GM18498 (cell line): ENCODE measurements around the gene CAMK1D.
A peak's percentile ranks its signal among the peaks of the same experiment; 100 is the strongest.
"Not testable (repeated sequence)": the region's sequence is repeated elsewhere in the genome, so short reads cannot be mapped to it uniquely, and the experiment has no call there.

ENCODE experiments used
- ATAC-seq: cut with Tn5 transposase; IDR thresholded peaks from one replicate; pipeline ENCODE4 v1.9.1; 2021; ENCODE audit warnings: mild to moderate bottlenecking, moderate library complexity; ENCODE audit not compliant: unreplicated experiment

CAMK1D gene

DNA sequence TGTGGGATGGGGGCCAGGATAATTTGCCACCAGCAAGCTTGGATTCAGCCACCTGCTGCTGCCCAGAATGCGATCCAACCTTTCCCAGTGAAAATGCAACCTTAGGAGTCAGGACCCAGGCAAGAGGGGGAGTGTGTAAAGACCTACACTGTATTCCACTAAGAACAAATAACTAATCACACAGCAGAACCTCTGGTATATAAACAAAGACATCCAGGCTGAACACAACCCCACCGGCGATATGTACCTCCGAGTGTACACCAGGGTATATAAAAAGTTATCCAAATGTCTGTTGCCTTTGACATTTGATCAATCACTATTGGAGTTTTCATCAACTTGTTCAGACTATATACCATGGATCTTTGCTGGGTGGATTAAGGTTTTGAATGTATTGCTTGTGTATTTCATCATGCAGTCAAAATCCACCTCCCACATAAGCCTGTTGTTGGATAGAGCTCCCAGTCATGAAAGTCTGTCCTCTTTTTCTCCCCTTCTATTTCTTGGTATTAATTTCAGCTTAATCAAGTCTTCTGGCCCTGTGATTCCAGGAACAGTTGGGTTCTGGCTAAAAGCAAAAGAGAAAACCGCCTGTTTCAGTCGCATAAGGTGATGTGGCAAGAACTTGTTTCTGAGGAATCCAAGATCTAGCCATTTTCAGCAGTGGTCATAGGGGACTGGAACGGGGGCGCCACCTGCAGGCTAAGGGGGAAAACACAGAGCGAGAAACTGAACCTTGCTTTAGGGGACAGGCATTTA lies 361.4 kb downstream of the CAMK1D start:
- peak; percentile 62 for ATAC-seq

DNA sequence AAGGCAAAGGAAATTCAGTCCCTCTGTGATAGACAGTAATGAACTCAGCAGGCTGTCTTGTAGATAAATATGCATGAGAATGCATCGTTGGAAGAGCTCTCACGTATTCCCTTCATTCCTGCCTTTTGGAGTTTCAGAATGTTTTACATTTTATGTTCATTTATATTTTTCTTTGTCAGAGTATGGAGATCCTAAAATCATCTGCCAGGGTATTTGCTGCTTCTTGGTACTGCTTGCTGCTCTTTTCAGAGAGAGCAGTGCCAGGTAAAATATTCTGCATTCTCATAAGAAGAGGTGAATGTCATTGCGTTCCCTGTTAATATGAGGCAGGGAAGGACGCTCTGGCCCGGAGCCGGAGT lies 362.0 kb downstream of the CAMK1D start:
- no peak for ATAC-seq

DNA sequence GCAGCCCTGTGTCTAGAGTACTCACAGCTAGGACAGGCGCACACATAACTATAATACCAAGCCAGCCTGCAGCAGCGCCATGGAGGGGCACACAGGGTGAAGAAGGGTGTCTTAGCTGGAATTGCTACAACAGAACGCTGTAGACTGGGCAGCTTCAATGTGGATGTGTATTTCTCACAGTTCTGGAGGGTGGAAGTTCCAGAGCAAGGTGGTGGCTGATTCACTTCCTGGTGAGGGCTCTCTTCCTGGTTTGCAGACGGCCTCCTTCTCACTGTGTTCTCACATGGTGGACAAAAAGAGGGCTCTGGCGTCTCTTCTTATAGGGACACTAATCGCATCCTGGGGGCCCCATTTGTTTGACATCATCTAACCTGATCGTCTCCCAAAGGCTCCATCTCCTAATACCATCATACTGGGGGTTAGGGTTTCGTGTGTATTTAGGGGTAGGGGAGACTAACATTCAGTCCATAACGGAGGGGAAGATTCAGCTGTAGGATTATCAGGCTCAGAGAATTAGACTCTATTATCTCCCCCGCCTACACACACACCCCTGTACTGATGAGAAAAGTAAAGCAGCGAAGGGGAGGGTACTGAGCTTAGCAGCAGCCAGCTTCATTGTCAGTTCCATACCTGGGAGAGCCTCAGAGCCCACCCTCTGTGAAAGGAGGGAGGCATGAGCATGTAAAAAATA lies 363.1 kb downstream of the CAMK1D start:
- no peak for ATAC-seq

DNA sequence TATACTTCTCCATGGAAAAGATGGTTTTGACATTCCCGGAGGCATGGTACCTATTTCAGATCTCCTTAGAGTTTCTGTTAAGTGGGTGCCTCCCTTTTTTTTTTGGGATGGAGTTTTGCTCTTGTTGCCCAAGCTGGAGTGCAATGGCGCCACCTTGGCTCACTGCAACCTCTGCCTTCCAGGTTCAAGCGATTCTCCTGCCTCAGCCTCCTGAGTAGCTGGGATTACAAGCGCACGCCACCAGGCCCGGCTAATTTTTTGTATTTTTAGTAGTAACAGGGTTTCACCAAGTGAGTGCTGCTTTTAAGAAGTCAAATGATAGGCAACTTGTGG lies 363.6 kb downstream of the CAMK1D start:
- not testable (repeated sequence) for ATAC-seq

DNA sequence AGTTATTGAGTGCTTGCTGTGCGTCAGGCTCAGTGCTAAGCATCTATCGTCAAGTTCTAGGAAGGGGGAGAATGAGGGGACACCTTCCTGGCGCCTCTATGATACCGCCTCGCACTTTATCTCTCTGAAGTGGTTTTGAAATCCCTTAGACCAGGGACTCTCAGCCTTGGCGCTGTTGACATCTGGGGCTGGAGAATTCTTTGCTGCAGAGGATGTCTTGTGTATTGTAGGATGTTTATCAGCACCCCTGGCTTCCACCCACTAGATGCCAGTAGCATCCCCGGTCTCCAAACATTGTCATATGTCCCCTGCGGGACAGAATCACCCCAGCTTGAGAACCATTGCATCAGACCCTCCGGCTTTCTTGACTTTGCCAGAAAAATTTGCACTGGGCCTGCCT lies 366.7 kb downstream of the CAMK1D start:
- ATAC-seq: no peak

DNA sequence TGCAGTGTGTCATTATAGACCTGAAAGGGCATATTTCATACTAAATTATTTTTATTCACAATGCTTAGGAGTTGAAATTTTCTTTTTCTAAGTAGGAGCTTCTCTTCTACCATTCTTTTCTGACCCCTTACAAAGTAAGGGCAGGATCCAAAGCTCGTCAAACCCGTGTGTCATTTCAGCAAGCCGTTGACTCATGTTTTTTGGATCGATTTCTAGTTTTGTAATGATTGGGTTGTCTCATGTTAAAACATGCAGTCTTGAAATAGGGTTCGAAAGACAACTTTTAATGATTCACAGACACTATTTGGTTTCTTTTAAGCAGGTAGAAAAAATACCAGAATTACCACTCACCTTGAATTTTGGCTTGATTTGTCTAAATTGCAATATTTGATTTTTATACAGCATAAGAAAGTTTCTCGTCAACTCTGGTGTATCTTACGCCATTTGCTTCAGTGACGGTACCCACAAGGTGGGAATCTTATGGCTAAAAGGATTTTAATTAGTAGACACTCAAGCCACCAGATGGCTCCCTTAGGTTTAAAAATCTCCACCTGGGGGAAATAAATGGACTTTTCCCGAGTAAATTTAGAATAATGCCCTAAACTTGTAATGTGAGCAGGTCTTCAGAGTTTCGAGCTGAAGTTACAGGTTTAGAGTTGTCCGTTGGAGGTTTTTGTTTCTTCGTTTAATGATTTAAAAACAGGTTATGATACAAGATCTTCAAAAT lies 368.8 kb downstream of the CAMK1D start:
- no peak for ATAC-seq

DNA sequence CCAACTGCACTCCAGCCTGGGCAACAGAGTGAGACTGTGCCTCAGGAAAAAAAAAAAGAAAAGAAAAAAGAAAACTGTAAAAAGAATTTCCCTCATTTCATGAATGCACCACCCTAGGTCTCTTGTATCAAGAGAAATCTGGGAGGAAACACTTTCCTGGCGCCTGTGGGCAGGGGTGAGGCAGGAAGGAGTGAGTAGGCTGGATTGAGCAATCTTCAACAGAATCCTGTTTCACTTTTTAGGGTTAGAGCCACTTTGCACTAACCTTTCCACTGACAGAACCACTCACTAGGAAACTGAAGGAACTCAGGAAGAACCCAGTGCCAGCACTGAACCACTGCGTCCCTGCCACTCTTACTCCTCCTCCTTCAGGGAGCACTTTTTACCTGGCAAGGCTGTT lies 370.0 kb downstream of the CAMK1D start:
- no peak for ATAC-seq

DNA sequence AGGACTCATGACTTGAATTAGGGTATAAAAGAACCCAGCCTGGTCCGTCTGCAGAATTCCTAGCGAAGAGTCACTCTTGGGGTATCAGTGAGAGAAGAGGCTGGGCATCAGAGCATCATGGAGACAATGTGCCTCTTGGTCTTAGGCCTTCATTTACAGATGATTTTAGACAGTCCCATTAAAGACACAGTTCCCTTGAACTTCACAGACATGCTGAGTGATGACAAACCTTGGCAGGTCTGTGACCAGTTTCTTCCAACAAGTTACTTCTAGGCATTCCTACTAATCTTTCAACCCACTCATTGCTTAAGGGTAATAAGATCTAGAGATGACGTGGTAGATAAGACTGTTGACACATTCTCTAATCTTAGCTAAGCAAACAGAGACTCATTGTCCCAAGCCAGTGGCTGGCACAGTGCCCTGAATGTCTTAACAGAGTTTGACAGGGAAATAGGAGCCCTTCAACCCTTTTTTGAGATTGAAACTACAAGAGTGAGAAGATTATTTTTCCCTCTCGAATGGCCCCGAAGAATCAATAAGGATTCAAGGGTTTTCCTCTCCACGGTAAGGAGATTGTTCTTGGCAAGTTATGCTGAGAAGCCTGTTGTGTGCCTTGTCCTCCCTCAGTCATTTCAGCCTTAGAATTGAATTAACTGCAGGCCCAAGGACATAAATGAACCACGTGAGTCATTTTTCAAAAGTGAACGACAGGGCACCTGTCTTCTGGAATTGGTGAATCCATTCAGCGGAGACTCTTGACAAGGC lies 371.1 kb downstream of the CAMK1D start:
- ATAC-seq: no peak

DNA sequence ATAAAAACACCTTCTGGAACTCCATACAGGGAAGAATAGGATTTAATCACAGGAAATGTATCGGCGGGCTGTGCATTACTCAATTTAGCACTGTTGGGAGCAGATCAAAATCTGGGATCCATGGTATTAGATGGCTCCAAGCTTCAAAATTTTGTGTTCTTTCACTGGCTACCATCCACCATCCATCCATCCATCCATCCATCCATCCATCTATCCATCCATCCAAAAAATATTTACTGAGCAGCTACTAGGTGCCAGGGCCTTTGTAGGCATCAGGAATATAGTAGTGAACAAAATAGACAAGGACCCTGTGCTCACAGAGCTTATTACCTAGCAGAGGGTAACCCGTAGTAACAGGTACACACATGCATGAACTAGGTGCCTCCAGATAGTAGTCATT lies 372.0 kb downstream of the CAMK1D start:
- no peak for ATAC-seq

DNA sequence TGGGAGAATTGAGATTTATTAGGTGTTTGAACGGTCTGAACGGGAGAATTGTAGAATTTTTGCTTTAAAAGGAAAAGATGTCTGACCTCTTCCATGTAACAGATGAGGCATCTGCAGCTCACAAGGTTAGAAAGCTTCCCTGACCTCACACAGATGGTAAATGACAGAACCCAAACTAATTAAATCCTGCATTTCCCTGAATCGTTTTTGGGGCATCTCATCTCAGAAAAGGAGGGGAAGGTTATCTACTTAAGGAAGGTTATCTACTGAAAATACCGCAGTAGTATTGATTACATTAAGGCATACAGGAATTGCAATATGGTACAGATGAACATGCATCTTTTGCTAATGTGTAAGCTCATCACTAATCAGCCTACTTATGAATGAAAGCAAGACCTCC lies 373.9 kb downstream of the CAMK1D start:
- ATAC-seq: no peak

DNA sequence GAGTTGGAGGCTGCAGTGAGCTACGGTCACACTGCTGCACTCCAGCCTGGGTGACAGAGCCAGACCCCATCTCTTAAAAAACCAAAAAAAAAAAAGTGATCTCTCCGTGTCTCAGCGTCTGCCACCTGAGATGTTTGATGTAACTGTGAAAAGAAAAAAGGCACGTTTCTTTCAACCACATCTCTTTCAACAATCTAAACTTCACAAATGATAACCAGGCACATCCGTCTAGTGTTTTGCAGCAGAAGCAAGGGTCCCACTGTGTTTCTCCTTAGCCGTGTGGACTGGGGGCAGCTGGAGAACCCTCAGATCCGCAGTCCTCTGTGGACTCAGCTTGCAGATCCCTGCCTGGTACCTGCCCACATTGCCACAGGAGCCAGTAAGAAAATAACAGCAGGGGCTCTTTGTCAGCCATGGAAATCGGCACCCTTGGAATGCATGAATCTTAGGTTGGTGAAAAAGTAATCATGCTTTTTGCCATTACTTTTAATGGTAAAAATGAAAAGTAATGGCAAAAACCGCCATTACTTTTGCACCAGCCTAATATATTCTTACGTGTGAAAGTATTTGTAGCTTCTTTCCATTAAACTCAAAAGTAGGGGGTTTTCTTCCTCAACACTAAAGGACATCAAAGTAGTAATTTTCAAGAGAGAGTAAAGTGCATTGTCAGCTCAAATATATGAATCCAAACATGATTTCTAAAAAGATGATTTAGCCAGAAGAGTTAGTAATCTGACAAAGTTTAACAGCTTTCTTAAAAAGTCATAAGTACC lies 375.6 kb downstream of the CAMK1D start:
- ATAC-seq: no peak

DNA sequence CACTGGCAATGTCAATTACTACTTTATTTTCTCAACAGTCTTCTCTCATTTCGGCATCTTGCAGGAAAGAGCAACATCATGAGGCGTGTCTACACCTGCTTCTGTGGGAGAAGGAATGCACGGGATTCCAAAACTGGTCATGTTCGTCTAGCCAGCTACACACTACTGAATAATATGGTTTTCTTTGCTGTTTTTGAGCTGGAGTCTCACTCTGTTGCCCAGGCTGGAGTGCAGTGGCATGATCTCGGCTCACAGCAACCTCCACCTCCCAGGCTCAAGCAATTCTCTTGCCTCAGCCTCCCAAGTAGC lies 376.2 kb downstream of the CAMK1D start:
- ATAC-seq: not testable (repeated sequence)

DNA sequence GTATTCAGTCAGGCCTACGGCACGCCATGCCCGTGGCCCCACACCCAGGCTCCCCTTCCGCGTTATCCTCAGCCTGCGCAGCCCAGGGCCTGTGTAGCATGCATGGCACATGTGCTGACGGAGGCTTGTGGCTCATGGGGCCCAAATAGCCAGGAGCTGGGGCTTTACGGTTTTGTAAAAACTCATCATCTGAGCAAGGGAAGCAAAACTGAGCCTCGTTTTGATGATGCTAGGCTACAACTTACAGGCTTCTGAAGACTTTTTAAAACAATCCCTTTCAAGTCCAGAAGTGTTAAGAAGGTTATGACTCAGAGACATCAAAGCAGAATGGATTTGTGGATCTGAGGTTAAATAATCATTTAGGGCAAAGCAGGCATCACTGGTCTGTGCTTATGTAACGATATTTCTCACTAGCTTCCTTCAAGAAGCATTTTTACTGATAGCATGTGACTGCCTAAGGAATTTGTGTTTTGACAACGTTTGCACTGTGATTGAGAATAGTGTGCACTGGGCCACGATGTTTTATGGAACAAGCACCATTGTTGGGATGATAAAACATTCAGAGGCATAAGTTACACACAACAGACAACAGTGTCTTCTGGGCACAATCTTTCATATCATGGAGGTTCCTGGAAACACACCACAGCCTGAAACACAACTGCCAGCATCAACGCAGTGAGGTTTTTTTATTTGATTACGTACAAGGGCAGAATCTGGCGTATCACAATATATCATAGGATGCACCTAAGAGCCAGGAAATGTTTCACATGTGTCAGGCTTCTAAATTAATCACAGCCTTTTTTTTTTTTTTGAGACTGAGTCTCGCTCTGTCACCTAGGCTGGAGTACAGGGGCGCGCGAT lies 377.9 kb downstream of the CAMK1D start:
- no peak for ATAC-seq

DNA sequence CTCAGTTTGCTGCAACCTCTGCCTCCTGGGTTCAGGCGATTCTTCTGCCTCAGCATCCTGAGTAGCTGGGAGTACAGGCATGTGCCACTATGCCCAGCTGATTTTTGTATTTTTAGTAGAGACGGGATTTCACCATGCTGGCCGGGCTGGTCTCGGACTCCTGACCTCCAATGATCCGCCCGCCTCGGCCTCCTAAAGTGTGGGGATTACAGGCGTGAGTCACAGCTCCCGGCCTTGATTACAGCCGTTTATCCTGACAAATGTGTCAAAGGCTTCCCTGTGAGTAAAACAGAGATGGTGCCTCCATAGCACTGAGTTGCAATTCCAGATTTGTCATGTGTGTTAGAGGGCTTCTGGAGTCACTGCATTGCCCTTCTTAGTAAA lies 378.5 kb downstream of the CAMK1D start:
- ATAC-seq: no peak

DNA sequence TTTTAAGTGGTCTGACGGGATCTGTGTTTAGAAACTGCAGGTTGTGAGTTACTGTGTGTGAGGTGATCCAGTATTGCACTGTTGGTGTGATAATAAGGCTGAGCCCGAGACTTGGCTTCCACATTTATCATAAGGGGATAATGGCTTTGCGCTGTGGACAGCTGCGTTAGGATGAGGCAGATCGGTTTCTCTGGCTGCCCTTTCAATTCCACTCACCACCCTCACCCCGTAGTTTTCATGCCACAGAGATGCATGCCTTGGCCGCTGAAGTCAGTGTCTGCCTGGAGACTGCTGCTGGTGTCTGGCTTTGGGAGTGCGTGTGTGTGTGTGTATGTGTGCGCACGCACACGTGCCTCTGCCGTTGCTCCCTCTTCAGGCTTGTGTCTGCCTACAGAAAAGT lies 379.1 kb downstream of the CAMK1D start:
- ATAC-seq: no peak

DNA sequence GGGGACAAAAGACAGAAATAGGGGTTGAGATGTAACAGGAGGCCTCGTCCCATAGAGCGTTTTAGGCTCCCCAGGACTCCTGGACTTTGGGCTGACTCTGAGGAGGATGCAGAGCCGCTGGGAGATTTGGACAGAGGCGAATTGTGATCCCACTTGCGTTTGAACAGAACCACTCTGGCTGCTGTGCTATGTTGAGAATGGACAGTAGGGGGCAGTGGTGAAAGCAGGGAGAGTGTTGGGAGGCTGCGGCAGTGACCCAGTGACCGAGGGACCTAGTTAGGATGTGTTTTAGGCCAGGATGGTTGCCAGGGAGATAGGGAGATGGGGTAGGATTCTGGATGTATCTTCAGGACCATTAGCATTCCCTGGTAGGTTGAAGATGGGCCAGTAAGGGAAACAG lies 380.5 kb downstream of the CAMK1D start:
- no peak for ATAC-seq

DNA sequence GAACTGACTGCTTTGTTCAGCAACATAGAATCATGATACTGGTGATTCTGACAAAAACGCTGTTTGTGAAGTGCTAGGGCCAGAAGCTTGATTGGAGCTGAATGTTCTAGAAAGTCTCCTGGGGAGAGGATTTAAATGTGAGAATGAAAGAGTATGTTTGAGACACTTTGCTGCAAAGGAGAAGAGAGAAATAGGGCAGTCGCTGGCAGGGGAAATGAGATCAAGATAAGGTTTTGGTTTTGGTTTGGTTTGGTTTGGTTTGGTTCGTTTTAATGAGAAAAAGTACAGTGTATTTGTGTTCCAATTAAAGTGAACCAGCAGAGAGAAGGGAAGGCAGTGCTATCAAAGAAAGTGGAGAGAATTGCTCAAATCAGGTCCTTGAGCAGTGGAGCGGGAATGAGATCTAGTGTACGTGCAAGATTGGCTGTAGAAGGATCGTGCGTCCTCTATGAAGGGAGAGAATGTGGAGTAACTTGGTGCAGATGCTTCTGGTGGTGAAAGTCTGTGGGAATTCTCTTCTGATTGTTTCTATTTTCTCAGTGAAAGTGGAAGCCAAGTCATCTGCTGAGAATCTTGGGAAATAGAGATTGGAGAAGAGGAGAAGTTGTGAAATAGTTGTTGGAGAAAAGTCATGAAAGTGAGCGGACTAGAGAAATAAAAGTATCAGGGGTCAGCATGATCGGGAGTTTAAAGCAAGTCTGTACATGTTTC lies 381.6 kb downstream of the CAMK1D start:
- no peak for ATAC-seq

DNA sequence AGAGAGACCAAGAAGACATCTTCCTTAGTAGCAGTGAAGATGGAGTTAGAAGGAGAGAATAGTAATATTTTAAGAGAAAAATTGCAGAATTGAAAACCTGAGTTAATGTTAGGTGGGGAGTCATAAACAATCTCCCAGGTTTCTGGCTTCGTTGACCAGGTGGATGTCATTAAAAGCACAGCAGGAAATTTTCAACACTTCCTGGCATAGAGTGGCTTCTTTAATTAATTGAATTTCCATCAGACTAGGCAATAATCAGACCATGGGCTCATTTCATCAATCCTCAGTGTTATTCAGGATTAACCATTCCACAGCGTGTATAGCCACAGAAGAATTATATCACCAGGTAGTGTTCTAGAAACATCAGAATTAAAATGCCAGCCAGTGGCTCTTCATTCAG lies 383.9 kb downstream of the CAMK1D start:
- ATAC-seq: no peak

DNA sequence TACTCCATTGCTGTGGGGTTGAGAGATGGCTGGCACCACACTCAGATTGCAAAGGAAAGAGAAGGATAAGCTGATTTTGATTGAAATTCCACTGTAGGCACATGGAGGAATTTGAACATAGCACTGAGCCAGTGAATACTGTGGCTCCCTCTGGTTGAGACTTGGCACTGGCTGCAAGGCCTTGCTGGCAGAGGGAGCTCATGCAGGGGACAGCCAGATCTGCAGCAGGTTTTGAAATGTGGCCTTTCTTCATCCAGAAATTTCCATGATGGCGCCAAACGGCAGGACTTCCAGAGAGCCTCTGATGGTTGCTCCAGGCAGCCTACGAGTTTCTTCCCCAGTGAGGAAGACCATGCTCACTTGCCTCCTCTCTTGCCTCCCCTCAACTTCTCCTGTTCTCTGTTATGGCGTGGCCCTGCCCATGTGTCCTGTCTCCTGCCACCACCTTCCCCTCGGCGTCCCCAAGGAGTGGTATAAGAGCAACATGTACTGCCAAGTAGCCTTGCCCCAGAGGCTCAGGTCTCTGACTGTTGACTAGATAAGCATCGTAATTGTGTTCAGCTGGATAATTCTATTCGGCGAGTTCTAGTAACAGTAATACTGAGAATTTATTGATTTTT lies 386.6 kb downstream of the CAMK1D start:
- ATAC-seq: no peak
